H9 (cell line): ENCODE measurements around the gene PRKACA. TPM values are rescaled to one million over a fixed set of nuclear protein-coding genes. Genes with fewer than 3 reads are reported as not detected.

Experiments used
- DNase-seq: peaks from one replicate; pipeline ENCODE4 v3.0.0-alpha.2; 2017
- H2AFZ ChIP-seq: one replicate; pipeline ENCODE4 v1.6.1; 2013; ENCODE audit warnings: mild to moderate bottlenecking, low read length, control low read depth, moderate library complexity
- H2AK5ac ChIP-seq: 2 replicates; pipeline ENCODE4 v1.6.1; 2013; ENCODE audit warnings: low read length, control low read depth, mixed read lengths; ENCODE audit not compliant: insufficient read length
- H2BK120ac ChIP-seq: one replicate; pipeline ENCODE4 v1.6.1; 2013; ENCODE audit warnings: low read depth, mild to moderate bottlenecking, low read length, control low read depth, inconsistent platforms; ENCODE audit not compliant: poor library complexity, severe bottlenecking
- H2BK12ac ChIP-seq: 2 replicates; pipeline ENCODE4 v1.6.1; 2013; ENCODE audit warnings: low read length, control low read depth, mixed read lengths, low read depth; ENCODE audit not compliant: insufficient read length
- H2BK15ac ChIP-seq: 2 replicates; pipeline ENCODE4 v1.6.1; 2013; ENCODE audit warnings: low read depth, low read length, control low read depth
- H2BK20ac ChIP-seq: one replicate; pipeline ENCODE4 v1.6.1; 2013; ENCODE audit warnings: low read depth, mild to moderate bottlenecking, low read length, control low read depth, inconsistent platforms; ENCODE audit not compliant: poor library complexity, severe bottlenecking
- H2BK5ac ChIP-seq: 2 replicates; pipeline ENCODE4 v1.6.1; 2013; ENCODE audit warnings: low read length, control low read depth, mixed read lengths; ENCODE audit not compliant: insufficient read length
- H3K14ac ChIP-seq: 2 replicates; pipeline ENCODE4 v1.6.1; 2013; ENCODE audit warnings: low read length, control low read depth; ENCODE audit not compliant: insufficient read depth
- H3K18ac ChIP-seq: 2 replicates; pipeline ENCODE4 v1.6.1; 2013; ENCODE audit warnings: low read depth, mild to moderate bottlenecking, mixed read lengths, low read length, control low read depth; ENCODE audit not compliant: insufficient read length
- H3K23ac ChIP-seq: 2 replicates; pipeline ENCODE4 v1.6.1; 2013; ENCODE audit warnings: low read length, control low read depth, mixed read lengths, low read depth; ENCODE audit not compliant: insufficient read length
- H3K23me2 ChIP-seq: 2 replicates; pipeline ENCODE4 v1.6.1; 2013; ENCODE audit warnings: low read depth, mild to moderate bottlenecking, mixed read lengths, low read length, control low read depth; ENCODE audit not compliant: insufficient read length, poor library complexity, severe bottlenecking
- H3K27ac ChIP-seq: 2 replicates; pipeline ENCODE4 v1.5.1; 2013; ENCODE audit warnings: low read length, control low read depth, mixed read lengths, low read depth; ENCODE audit not compliant: insufficient read length
- H3K27me3 ChIP-seq: 2 replicates; pipeline ENCODE4 v1.6.1; 2013; ENCODE audit warnings: low read length, control low read depth, inconsistent platforms; ENCODE audit not compliant: insufficient read depth
- H3K4ac ChIP-seq: 2 replicates; pipeline ENCODE4 v1.6.1; 2013; ENCODE audit warnings: low read depth, mild to moderate bottlenecking, control low read depth, inconsistent platforms, low read length, moderate library complexity
- H3K4me1 ChIP-seq: 2 replicates; pipeline ENCODE4 v1.6.1; 2013; ENCODE audit warnings: low read length, control low read depth, inconsistent platforms; ENCODE audit not compliant: insufficient read depth
- H3K4me2 ChIP-seq: 2 replicates; pipeline ENCODE4 v1.6.1; 2013; ENCODE audit warnings: low read length, control low read depth, mixed read lengths; ENCODE audit not compliant: insufficient read length, insufficient read depth
- H3K56ac ChIP-seq: 2 replicates; pipeline ENCODE4 v1.6.1; 2013; ENCODE audit warnings: low read depth, mild to moderate bottlenecking, mixed read lengths, low read length, control low read depth; ENCODE audit not compliant: insufficient read length
- H3K79me1 ChIP-seq: 2 replicates; pipeline ENCODE4 v1.6.1; 2013; ENCODE audit warnings: low read depth, mild to moderate bottlenecking, moderate library complexity, low read length, control low read depth, inconsistent platforms; ENCODE audit not compliant: insufficient read depth, poor library complexity, severe bottlenecking
- H3K79me2 ChIP-seq: 2 replicates; pipeline ENCODE4 v1.6.1; 2013; ENCODE audit warnings: low read length, control low read depth, inconsistent platforms; ENCODE audit not compliant: insufficient read depth
- H3K9ac ChIP-seq: 2 replicates; pipeline ENCODE4 v1.6.1; 2013; ENCODE audit warnings: low read length, control low read depth, mixed read lengths; ENCODE audit not compliant: insufficient read length; ENCODE audit errors: extremely low read depth
- H3K9me3 ChIP-seq: one replicate; pipeline ENCODE4 v1.6.1; 2013; ENCODE audit warnings: low read depth, low read length, inconsistent platforms; ENCODE audit not compliant: control insufficient read depth
- H3T11ph ChIP-seq: one replicate; pipeline ENCODE4 v1.6.1; 2013; ENCODE audit warnings: mild to moderate bottlenecking, low read length, control low read depth, inconsistent platforms
- H4K20me1 ChIP-seq: one replicate; pipeline ENCODE4 v1.6.1; 2013; ENCODE audit not compliant: control insufficient read depth, insufficient read length, insufficient read depth
- H4K5ac ChIP-seq: 2 replicates; pipeline ENCODE4 v1.6.1; 2013; ENCODE audit warnings: low read depth, mild to moderate bottlenecking, mixed read lengths, low read length, control low read depth; ENCODE audit not compliant: insufficient read length
- H4K8ac ChIP-seq: replicated peaks from 2 replicates; pipeline ENCODE4 v1.6.1; 2013; ENCODE audit warnings: low read length, control low read depth, mixed read lengths, low read depth; ENCODE audit not compliant: insufficient read length
- H4K91ac ChIP-seq: 2 replicates; pipeline ENCODE4 v1.6.1; 2013; ENCODE audit warnings: low read depth, mild to moderate bottlenecking, moderate library complexity, mixed read lengths, low read length, control low read depth; ENCODE audit not compliant: insufficient read length
- H3K27ac Mint-ChIP-seq, 3 experiments: 2 replicates in 2 of 3; 3 replicates in 1 of 3; pipeline ENCODE4 v1.8.0; 2020 to 2021; ENCODE audit warnings: mixed read lengths in 3 of 3, mild to moderate bottlenecking in 1 of 3, moderate library complexity in 1 of 3
- H3K27me3 Mint-ChIP-seq: 2 replicates; pipeline ENCODE4 v1.8.0; 2021; ENCODE audit warnings: low read depth, mild to moderate bottlenecking, moderate library complexity, mixed read lengths
- H3K36me3 Mint-ChIP-seq, 3 experiments: 2 replicates in 2 of 3; 3 replicates in 1 of 3; pipeline ENCODE4 v1.8.0; 2020 to 2021; ENCODE audit warnings: low read depth in 3 of 3, mixed read lengths in 3 of 3; ENCODE audit not compliant: insufficient read depth in 1 of 3
- H3K4me1 Mint-ChIP-seq, 2 experiments: 2 replicates each; pipeline ENCODE4 v1.8.0; 2020; ENCODE audit warnings: mixed read lengths in 2 of 2
- H3K4me3 Mint-ChIP-seq, 2 experiments: 2 replicates in 1 of 2; 3 replicates in 1 of 2; pipeline ENCODE4 v1.8.0; 2020 to 2021; ENCODE audit warnings: mild to moderate bottlenecking in 2 of 2, mixed read lengths in 2 of 2, moderate library complexity in 1 of 2
- H3K9me3 Mint-ChIP-seq, 2 experiments: 2 replicates in 1 of 2; 3 replicates in 1 of 2; pipeline ENCODE4 v1.8.0; 2020; ENCODE audit warnings: mild to moderate bottlenecking in 2 of 2, mixed read lengths in 2 of 2, moderate library complexity in 1 of 2
- CTCF ChIP-seq: fragments of 200-600 bp; sonication (generic); conservative IDR thresholded peaks from 3 replicates; pipeline ENCODE4 v1.8.0; 2021; ENCODE audit warnings: antibody characterized with exemption, mild to moderate bottlenecking
- WGBS: extraction: QIAGEN DNeasy Blood & Tissue Kit; methylation state at CpG from one replicate; pipeline ENCODE4 v1.1.7; 2013; ENCODE audit warnings: missing lambda C conversion rate, low lambda C conversion rate, mixed read lengths; ENCODE audit not compliant: insufficient read length; ENCODE audit errors: extremely low coverage; 5-methylcytosine and 5-hydroxymethylcytosine counted together
- total RNA-seq: library from RNA; stranded (reverse); gene quantifications from 2 replicates; pipeline ENCODE4 v1.2.1, GENCODE V29; 2021

PRKACA gene
- total RNA-seq, 1 experiment from 2014 or later = 51.8 TPM

DNA sequence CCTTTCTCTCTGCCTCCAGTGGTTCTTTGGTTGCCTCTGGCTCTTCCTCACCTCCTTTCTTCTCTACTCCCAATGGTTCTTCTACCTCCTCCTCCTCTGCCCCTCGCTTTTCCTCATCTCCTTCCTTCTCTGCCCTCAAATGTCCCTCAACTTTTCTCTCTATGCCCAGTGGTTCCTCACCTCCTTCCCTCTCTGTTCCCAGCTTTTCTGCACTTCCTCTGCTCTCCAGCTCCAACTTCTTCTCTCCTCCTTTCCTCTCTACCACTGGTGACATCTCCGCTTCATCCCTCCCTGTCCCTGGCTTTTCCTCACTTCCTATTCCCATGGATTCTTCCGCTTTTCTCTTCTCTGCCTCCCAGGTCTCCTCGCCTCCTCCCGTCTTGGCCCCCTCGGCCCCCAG, 63.5 kb downstream of the PRKACA start:
- H3K23me2 ChIP-seq = peaks cover 6% of the 10 kb centered on the region
- H2BK120ac ChIP-seq = no peak overlapping the region
- H3K23ac ChIP-seq = no peak overlapping the region
- no peak for DNase-seq
- no peak overlapping the region for H4K8ac ChIP-seq
- H2BK20ac ChIP-seq = no peak overlapping the region
- H3K14ac ChIP-seq = no peak overlapping the region
- Mint-ChIP-seq H3K9me3 (no peaks in the 10 kb centered on the region; a peak in 1 of 5 replicates), H3K4me1 (peaks cover 9 to 18% of the 10 kb centered on the region in 2 experiments), H3K4me3 (no peak overlapping the region), H3K36me3 (peaks cover 16 to 23% (median 18%) of the 10 kb centered on the region in 3 experiments), H3K27me3 (peaks cover 27% of the 10 kb centered on the region), H3K27ac (no peak overlapping the region; a peak in 1 of 7 replicates)
- no peak overlapping the region for H2AK5ac ChIP-seq
- no peak overlapping the region for H4K5ac ChIP-seq
- H3K4me1 ChIP-seq = no peaks in the 10 kb centered on the region; the same call in 1 of the 2 replicates
- H2BK5ac ChIP-seq = no peak overlapping the region
- H3K9me3 ChIP-seq = no peaks in the 10 kb centered on the region
- no peak overlapping the region for H4K91ac ChIP-seq
- no peak overlapping the region for H3K56ac ChIP-seq
- no peak overlapping the region for H3K4me2 ChIP-seq
- H3K27me3 ChIP-seq = peaks cover 8% of the 10 kb centered on the region
- H4K20me1 ChIP-seq = no peaks in the 10 kb centered on the region
- no peak overlapping the region for H2BK12ac ChIP-seq
- no peak for TF ChIP-seq CTCF
- no peak overlapping the region for H3K18ac ChIP-seq
- H2AFZ ChIP-seq = no peak overlapping the region
- no peak overlapping the region for H3K27ac ChIP-seq
- H2BK15ac ChIP-seq = no peak overlapping the region
- H3T11ph ChIP-seq = no peak overlapping the region
- H3K4ac ChIP-seq = no peak overlapping the region
- H3K9ac ChIP-seq = no peak overlapping the region
- no CpG with 5 or more reads among the region's 6 CpGs for WGBS
- H3K79me2 ChIP-seq = no peaks in the 10 kb centered on the region
- H3K79me1 ChIP-seq = no peaks in the 10 kb centered on the region
